GM21717 (cell line): ENCODE results near the gene NR0B1.

Experiments used
- ATAC-seq: cut with Tn5 transposase; IDR thresholded peaks from one replicate; pipeline ENCODE4 v1.9.1; 2021; ENCODE audit warnings: mild to moderate bottlenecking, moderate library complexity; ENCODE audit not compliant: unreplicated experiment

Gene NR0B1

DNA sequence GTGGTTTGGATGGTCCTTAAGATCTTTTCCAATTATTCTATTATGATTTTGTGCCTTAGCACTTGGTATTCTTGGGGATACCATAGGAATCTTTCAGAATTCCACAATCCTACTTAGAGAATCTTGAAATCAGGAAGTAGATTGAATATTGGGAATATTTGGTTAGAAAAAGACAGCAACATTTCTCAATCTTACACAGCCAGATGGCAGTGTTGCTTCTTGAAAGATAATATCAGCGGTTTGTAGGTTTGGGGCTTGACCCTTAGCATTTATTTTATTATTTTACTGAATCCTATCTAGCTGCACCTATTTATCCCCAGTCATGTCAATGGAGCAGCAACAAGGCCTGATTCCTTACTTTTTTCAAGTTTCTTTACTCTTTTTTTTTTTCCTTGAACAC is 33.7 kb downstream of the NR0B1 start:
- ATAC-seq, result no peak

DNA sequence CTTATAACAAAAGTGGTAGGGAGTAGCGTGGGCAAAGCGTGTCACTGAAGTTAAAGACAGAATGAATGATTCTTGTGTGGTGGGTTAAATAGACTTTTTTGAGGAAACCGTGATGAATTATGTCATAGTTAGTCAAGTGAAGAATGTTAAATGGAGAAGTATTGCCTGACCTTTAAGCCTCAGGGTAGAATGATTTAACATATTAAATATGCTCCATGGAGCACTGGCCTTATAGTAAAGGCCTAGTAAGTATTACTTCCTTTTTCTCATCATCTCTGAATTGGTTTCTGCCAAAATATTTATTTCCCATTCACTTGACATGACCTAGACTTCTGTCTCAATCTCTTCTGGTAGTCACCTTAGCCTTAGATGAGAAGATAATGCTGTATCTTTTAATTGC is 38.6 kb downstream of the NR0B1 start:
- no peak for ATAC-seq

DNA sequence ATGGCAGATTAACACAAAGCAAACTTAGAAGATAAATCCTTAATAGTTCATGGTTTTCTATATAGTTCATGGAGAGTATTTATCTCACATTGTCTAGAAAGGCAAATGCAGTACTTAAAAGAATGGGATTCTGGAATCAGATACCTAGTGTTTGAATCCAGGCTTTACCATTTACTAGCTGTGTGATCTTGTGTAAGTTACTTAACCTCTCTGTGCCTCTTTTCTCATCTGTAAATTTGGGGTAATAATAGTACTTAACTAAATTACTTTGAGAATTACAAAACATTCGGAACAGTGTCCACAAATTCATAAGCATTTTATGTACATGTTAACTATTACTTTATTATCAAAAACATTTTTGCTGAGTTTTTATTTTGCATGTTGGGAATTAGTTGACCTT is 46.4 kb downstream of the NR0B1 start:
- ATAC-seq, result no peak

DNA sequence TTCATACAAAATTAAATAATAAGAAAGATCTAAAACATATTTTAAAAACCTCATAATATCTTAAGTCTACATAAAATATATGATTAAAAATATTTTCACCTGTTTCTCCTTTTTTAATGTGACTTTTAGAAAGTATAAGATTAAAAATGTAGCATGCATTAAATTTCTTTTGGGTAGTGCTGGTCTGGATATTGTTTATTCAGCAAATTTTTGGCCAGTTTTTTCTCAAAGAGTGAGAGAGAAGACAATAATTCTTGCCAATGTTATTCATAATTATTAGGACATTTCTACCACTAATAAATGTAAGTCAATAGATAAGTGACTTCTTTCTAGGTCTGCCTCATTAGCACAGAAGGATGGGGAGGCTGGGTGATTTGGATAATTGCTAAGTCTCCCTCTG is 48.2 kb downstream of the NR0B1 start:
- no peak for ATAC-seq

DNA sequence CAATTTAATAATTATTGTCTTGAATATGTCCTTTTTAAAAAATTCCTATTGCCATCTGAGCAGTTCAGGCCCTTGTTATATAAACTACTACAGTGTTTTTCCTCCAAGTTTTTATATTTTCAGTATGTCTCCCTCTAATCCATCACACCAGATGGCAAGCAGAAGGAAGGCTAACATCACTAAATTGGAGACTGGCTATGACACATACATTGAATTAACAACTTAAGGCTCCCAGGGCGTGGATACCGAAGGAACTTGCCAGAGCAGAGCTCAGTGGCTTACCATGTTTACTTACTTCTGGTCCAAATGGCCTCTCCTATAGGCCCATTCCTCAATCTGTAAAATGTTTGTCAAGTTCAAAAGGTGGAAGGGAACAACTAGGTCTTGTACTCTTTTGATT is 49.3 kb downstream of the NR0B1 start:
- no peak for ATAC-seq
